Measurements from ENCODE around the gene EP300.

- TF ChIP-seq SNAI2 (CRISPR knock-in tag; IDR thresholded peaks at IDR 0.05) (no peak), GLIS3 (CRISPR knock-in tag; IDR thresholded peaks at IDR 0.05) (no peak), PATZ1 (CRISPR knock-in tag; IDR thresholded peaks at IDR 0.05; ENCODE audit: borderline replicate concordance) (no peak), OSR1 (CRISPR knock-in tag; IDR thresholded peaks at IDR 0.05) (no peak), ZFP30 (CRISPR knock-in tag; IDR thresholded peaks at IDR 0.05) (no peak), TSHZ2 (CRISPR knock-in tag; IDR thresholded peaks at IDR 0.05) (no peak), RARB (CRISPR knock-in tag; IDR thresholded peaks at IDR 0.05) (no peak)
- TF ChIP-seq, protein P1, sequence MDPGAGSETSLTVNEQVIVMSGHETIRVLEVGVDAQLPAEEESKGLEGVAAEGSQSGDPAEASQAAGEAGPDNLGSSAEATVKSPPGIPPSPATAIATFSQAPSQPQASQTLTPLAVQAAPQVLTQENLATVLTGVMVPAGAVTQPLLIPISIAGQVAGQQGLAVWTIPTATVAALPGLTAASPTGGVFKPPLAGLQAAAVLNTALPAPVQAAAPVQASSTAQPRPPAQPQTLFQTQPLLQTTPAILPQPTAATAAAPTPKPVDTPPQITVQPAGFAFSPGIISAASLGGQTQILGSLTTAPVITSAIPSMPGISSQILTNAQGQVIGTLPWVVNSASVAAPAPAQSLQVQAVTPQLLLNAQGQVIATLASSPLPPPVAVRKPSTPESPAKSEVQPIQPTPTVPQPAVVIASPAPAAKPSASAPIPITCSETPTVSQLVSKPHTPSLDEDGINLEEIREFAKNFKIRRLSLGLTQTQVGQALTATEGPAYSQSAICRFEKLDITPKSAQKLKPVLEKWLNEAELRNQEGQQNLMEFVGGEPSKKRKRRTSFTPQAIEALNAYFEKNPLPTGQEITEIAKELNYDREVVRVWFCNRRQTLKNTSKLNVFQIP (CRISPR knock-in tag; IDR thresholded peaks at IDR 0.05; ENCODE audit: borderline replicate concordance, low read depth), result no peak
These were observed 15.5 kb upstream of the EP300 start for GRCh38 chr22:41076857-41077256.

Data from SK-N-SH treated with all-trans-retinoic acid at 6 μM for 48 hours (cell line).